ENCODE measurements around the gene ACSBG1.

ACSBG1 gene

DNA sequence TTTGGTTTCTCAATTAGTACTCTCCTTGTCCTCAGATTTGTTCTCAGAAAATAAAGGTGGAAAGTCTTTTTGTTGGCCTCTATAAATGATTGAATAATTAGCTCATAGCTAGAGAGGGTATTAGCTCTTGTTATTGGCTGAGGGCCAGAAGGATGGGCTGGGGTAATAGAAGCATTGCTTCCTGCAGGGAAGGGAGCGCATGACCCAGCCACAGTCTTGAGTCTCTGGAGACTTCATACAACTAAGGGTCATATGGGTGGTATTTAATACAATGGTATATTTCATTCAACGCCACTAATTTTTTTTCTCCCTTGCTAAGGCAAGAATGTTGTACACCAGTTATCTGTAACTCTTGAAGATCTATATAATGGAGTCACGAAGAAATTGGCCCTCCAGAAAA, 38.4 kb upstream of the ACSBG1 start:
- in situ Hi-C loops (cut with HindIII; ENCODE audit: low sequenced_read_pairs): no loop called here
- DNase-seq (ENCODE audit: low read depth): no peak
- TF ChIP-seq, protein P1, sequence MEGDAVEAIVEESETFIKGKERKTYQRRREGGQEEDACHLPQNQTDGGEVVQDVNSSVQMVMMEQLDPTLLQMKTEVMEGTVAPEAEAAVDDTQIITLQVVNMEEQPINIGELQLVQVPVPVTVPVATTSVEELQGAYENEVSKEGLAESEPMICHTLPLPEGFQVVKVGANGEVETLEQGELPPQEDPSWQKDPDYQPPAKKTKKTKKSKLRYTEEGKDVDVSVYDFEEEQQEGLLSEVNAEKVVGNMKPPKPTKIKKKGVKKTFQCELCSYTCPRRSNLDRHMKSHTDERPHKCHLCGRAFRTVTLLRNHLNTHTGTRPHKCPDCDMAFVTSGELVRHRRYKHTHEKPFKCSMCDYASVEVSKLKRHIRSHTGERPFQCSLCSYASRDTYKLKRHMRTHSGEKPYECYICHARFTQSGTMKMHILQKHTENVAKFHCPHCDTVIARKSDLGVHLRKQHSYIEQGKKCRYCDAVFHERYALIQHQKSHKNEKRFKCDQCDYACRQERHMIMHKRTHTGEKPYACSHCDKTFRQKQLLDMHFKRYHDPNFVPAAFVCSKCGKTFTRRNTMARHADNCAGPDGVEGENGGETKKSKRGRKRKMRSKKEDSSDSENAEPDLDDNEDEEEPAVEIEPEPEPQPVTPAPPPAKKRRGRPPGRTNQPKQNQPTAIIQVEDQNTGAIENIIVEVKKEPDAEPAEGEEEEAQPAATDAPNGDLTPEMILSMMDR (IDR thresholded peaks at IDR 0.05; ENCODE audit: low read depth, low read length, missing control alignments): no peak
- H3K4me3 ChIP-seq (ENCODE audit: low read depth, low read length): no peak overlapping the region

DNA sequence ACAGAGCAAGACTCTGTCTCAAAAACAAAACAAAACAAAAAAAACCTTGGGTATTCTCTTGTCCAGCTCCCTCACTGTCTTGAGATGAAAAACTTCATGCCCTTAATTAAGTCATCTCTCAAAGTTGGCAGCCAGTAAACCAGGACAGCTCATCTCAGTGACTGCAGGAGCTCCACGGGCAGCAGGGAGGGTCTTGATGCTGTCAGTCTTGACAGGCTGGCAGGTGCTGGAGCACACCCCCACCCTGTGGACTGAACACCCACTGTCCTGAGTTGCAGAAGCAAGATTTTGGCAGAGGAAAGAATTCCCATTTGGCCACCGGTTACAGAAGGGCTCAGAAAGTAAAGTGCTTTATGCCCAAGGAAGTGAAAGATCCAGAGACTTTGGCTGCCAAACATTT, 38.0 kb upstream of the ACSBG1 start:
- TF ChIP-seq, protein P1 (IDR thresholded peaks at IDR 0.05; ENCODE audit: low read depth, low read length, missing control alignments): no peak
- DNase-seq (ENCODE audit: low read depth): no peak
- in situ Hi-C loops (cut with HindIII; ENCODE audit: low sequenced_read_pairs): no loop called here
- no peak overlapping the region for H3K4me3 ChIP-seq (ENCODE audit: low read depth, low read length)

DNA sequence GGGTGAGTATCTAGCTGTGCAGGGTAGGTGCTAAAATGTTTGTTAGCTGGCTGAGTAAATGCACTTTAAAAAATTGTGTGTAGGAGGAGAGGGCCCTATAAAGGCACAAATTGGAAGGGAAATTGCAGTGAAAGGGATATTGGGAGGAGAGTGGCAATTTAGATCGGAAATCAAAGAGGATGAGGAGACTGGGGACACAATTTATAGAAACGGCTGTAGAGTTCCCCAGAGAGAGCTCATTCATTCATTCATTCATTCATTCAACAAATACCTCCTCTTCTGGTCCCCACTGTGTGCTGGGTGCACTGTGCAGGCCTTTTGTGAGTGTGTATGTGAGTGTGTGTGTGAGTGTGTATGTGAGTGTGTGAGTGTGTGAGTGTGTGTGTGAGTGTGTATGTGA, 32.4 kb upstream of the ACSBG1 start:
- in situ Hi-C loops (cut with HindIII; ENCODE audit: low sequenced_read_pairs): no loop called here
- DNase-seq (ENCODE audit: low read depth): no peak
- no peak overlapping the region for H3K4me3 ChIP-seq (ENCODE audit: low read depth, low read length)
- TF ChIP-seq, protein P1 (IDR thresholded peaks at IDR 0.05; ENCODE audit: low read depth, low read length, missing control alignments): no peak

DNA sequence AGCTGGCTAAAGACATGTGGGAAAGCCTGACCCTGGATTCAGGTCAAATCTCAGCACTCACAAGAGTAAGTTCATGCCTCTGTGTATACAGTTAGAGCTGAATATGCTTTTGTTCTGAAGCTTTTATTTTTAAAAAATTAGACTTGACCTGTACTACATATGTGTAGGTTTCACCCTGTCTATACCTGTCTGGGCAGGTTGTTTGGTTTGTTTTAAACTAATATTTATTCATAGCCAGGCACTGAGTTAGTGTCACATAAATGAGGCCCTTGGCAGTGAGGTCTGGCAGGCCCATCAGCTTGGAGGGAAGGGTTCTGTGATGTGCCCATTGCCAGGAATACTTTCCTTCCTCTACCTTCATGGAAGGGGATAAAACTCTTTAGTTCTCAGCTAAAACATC, 31.9 kb upstream of the ACSBG1 start:
- in situ Hi-C loops (cut with HindIII; ENCODE audit: low sequenced_read_pairs): no loop called here
- TF ChIP-seq, protein P1 (IDR thresholded peaks at IDR 0.05; ENCODE audit: low read depth, low read length, missing control alignments): no peak
- H3K4me3 ChIP-seq (ENCODE audit: low read depth, low read length): no peak overlapping the region
- DNase-seq (ENCODE audit: low read depth): no peak

DNA sequence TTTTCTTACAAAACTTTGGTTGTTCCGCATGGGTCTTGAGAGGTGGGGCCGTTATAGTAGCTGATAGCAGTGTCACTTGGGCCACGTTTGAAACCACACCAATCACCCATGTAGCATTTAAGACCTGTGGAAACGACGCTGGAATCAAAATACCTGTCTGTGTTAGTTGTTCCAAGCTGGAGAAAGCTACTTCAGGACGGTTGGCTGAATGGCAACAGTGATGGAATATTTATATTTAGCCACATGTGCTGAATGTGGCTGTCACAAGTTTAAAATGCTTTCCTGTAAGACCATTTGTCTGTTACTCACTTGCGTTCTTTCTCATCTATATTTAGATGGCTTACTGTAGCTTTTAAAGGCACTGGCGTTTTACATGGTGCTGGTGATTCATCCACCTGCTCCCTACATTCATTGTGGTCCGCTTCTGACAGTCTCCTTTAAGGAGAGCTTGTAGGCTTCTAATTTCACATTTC, 31.4 kb upstream of the ACSBG1 start:
- H3K4me3 ChIP-seq (ENCODE audit: low read depth, low read length): no peak overlapping the region
- in situ Hi-C loops (cut with HindIII; ENCODE audit: low sequenced_read_pairs): no loop called here
- TF ChIP-seq, protein P1 (IDR thresholded peaks at IDR 0.05; ENCODE audit: low read depth, low read length, missing control alignments): no peak
- no peak for DNase-seq (ENCODE audit: low read depth)

DNA sequence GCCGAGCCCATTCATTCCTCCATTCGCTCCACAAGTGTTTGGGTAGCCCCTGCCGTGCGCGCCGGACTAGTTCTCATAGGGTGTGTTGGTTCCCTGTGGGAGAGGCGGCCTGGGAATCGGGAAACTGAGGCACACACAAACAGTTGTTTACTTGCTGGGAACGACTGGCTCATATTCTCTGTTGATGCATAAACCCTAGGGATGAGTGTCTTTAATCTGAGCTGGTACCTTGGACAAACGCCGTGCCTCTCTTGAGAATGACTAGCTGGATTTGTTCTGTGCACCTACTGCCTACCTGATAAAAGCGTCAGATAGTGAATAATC, 30.7 kb upstream of the ACSBG1 start:
- H3K4me3 ChIP-seq (ENCODE audit: low read depth, low read length): peak overlapping the region; percentile 42
- TF ChIP-seq, protein P1 (IDR thresholded peaks at IDR 0.05; ENCODE audit: low read depth, low read length, missing control alignments): no peak
- in situ Hi-C loops (cut with HindIII; ENCODE audit: low sequenced_read_pairs): no loop called here

More for the DNA sequence above, 30.7 kb upstream of the ACSBG1 start:
- no peak for DNase-seq (ENCODE audit: low read depth)
